ENCODE measurements around the gene EFNA1. TPM values are rescaled to one million over a fixed set of nuclear protein-coding genes. Genes with fewer than 3 reads are reported as not detected.

Gene EFNA1
- total and polyA plus RNA-seq, 2 of the 8 experiments (the other 6 are each of a cell fraction or from before 2014, with no cell fraction given), result 4.9 to 14.6 TPM

DNA sequence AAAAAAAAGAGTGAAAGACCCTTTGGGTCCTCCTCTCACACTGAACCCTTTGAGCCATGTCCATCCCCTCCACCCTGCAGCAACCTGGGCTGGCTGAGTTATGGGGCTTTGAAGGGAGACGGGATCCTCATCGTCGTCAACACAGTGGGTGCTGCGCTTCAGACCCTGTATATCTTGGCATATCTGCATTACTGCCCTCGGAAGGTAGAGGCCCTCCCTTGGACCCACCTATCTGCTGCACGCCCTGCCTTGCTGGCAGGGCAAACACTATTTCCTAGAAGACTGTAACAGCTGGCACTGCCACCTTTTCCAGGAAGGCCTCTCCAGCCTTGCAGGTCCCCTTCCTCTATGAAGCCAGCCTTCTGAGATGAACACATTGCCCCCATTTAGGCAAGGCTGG is 9.1 kb downstream of the EFNA1 start (continued):
- TF ChIP-seq USF2 (IDR thresholded peaks at IDR 0.05; ENCODE audit: low read length) (no peak), SUZ12 (IDR thresholded peaks at IDR 0.05; ENCODE audit: low read length) (no peak), SIX5 (IDR thresholded peaks at IDR 0.05; ENCODE audit: low read depth, low read length) (no peak), MAFK (IDR thresholded peaks at IDR 0.05; ENCODE audit: low read depth, low read length) (no peak), EP300 (IDR thresholded peaks at IDR 0.05; ENCODE audit: borderline replicate concordance in 1 of 2, low read depth in 2 of 2, low read length in 2 of 2) (no peak), SP2 (IDR thresholded peaks at IDR 0.05; ENCODE audit: low read length) (no peak), EGR1 (IDR thresholded peaks at IDR 0.05; ENCODE audit: borderline replicate concordance, low read depth, low read length) (no peak), POU5F1 (IDR thresholded peaks at IDR 0.05; ENCODE audit: low read depth, low read length) (no peak)

Measured in H1 (cell line).